T follicular helper cell (primary cell): ENCODE results near the gene EBF4.
A peak's percentile ranks its signal among the peaks of the same experiment; 100 is the strongest.

Experiments
- DNase-seq: peaks from one replicate; pipeline ENCODE4 v3.0.0-alpha.2; 2020; ENCODE audit warnings: low read depth

EBF4 gene

GRCh38 chr20:2700913-2701620, 8.5 kb downstream of the EBF4 start:
- no peak for DNase-seq

- no peak for DNase-seq
Measured at GRCh38 chr20:2701671-2702081, 9.1 kb downstream of the EBF4 start.

- no peak for DNase-seq
Measured at GRCh38 chr20:2703716-2704475, 11.3 kb downstream of the EBF4 start.

GRCh38 chr20:2705931-2706645, 13.5 kb downstream of the EBF4 start:
- no peak for DNase-seq

GRCh38 chr20:2706688-2707352, 14.2 kb downstream of the EBF4 start:
- no peak for DNase-seq

GRCh38 chr20:2707353-2708072, 14.9 kb downstream of the EBF4 start:
- no peak for DNase-seq

- no peak for DNase-seq
Measured at GRCh38 chr20:2708073-2708415, 15.5 kb downstream of the EBF4 start.

GRCh38 chr20:2708665-2709064, 16.1 kb downstream of the EBF4 start:
- DNase-seq = no peak

- DNase-seq = no peak
Measured at GRCh38 chr20:2709205-2709981, 16.8 kb downstream of the EBF4 start.

GRCh38 chr20:2713285-2713684, 20.7 kb downstream of the EBF4 start:
- no peak for DNase-seq

GRCh38 chr20:2729251-2729713, 36.7 kb downstream of the EBF4 start:
- no peak for DNase-seq

- DNase-seq = no peak
Measured at GRCh38 chr20:2729791-2730190, 37.2 kb downstream of the EBF4 start.

- no peak for DNase-seq
Measured at GRCh38 chr20:2734899-2735298, 42.3 kb downstream of the EBF4 start.

- no peak for DNase-seq
Measured at GRCh38 chr20:2736441-2736840, 43.9 kb downstream of the EBF4 start.

- no peak for DNase-seq
Measured at GRCh38 chr20:2738331-2739041, 45.9 kb downstream of the EBF4 start.

- no peak for DNase-seq
Measured at GRCh38 chr20:2739042-2739398, 46.4 kb downstream of the EBF4 start.

- DNase-seq = no peak
Measured at GRCh38 chr20:2740702-2741101, 48.1 kb downstream of the EBF4 start.

GRCh38 chr20:2741463-2741862, 48.9 kb downstream of the EBF4 start:
- peak; percentile 20 for DNase-seq

GRCh38 chr20:2741881-2742280, 49.3 kb downstream of the EBF4 start:
- DNase-seq = no peak

- DNase-seq = no peak
Measured at GRCh38 chr20:2742431-2742830, 49.9 kb downstream of the EBF4 start.
